Measurements from ENCODE around the gene TPCN1. TPM values are rescaled to one million over a fixed set of nuclear protein-coding genes. Genes with fewer than 3 reads are reported as not detected.

The TPCN1 gene
- polyA plus RNA-seq, 1 of the 3 experiments (the other 2 are of a cell fraction) = 15.7 TPM

DNA sequence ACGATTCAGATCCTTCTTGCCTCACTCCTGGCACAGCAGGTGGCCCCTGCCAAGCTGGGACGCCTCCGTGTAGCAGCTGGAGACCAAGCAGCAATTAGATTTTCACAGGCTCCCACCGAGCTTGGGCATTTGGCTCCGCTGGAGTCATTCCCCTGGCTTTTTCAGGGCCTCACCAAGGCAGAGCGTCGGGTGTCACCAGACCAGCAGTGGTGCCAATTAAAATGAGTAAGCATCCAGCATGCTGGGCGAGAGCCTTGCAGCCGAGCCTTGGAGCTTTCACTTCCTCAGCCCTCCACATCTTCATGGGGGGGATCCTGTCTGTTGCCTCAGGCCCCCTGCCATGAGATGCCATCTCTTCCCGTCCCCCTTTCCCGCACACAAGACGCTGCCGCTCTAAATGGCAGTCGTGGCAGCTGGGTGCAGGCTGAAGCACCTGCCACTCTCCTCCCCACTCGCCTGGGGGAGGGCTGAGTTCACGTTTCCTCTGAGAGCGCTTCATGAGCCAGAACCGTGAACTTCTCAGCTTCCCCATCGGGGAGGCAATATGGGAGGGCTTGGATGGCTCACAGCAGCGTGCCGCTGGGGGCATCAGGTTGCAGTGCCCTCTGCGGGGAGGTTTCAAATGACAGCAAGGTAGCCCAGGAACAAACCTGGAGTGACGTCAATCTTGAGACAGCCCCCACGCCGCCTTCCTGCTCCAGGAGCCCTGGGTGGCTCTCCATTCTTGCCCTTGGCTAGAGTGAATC, 11.7 kb downstream of the TPCN1 start:
- no peaks in the 10 kb centered on the region for H3K9me3 ChIP-seq
- no peaks in the 10 kb centered on the region for H3K27me3 ChIP-seq (ENCODE audit: insufficient read depth)
- H3K4me1 ChIP-seq (ENCODE audit: control insufficient read depth in 1 of 2, insufficient read depth in 2 of 2, low read depth in 1 of 2, low read length in 1 of 2) = peaks cover 2 to 5% of the 10 kb centered on the region in 2 experiments; a peak in 2 of 4 replicates
- H2AFZ ChIP-seq (ENCODE audit: low read depth) = no peak overlapping the region
- H3K79me2 ChIP-seq (ENCODE audit: insufficient read depth) = no peaks in the 10 kb centered on the region
- H3K36me3 ChIP-seq (replicated peaks in 1 of 2; ENCODE audit: control insufficient read depth in 1 of 2, insufficient read depth in 2 of 2, low read length in 1 of 2) = peaks cover 4 to 6% of the 10 kb centered on the region in 2 experiments
- H3K4me2 ChIP-seq = no peak overlapping the region
- no peaks in the 10 kb centered on the region for H3K9me2 ChIP-seq
- ChIA-PET POLR2A (no interaction called here), CTCF (interaction anchor here (1.0 kb wide), 1 partner anchor 12 kb away, joined by 3 read pairs; the partner anchor contains the start of gene TPCN1)
- DNase-seq = no peak
- H3K9ac ChIP-seq = no peak overlapping the region
- H4K20me1 ChIP-seq (ENCODE audit: insufficient read depth) = no peaks in the 10 kb centered on the region
- WGBS (ENCODE audit: low lambda C conversion rate) = 93% methylated on average over 17 of the region's 25 CpGs
- no peaks in the 10 kb centered on the region for H3F3A ChIP-seq (replicated peaks; ENCODE audit: insufficient read depth)
- TF ChIP-seq, protein P1, sequence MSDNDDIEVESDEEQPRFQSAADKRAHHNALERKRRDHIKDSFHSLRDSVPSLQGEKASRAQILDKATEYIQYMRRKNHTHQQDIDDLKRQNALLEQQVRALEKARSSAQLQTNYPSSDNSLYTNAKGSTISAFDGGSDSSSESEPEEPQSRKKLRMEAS (IDR thresholded peaks at IDR 0.05; ENCODE audit: low read depth) = no peak
- TF ChIP-seq RAD21 (IDR thresholded peaks at IDR 0.05; ENCODE audit: low read length) (no peak), TEAD4 (IDR thresholded peaks at IDR 0.05; ENCODE audit: borderline replicate concordance, insufficient read depth) (no peak), RCOR1 (IDR thresholded peaks at IDR 0.05; ENCODE audit: low read length) (no peak), NRF1 (IDR thresholded peaks at IDR 0.05; ENCODE audit: low read depth, low read length) (no peak), FOSL2 (IDR thresholded peaks at IDR 0.05; ENCODE audit: borderline replicate concordance, low read depth) (no peak), SMC3 (IDR thresholded peaks at IDR 0.05; ENCODE audit: low read depth, low read length) (no peak)
- TF ChIP-seq, protein P2, sequence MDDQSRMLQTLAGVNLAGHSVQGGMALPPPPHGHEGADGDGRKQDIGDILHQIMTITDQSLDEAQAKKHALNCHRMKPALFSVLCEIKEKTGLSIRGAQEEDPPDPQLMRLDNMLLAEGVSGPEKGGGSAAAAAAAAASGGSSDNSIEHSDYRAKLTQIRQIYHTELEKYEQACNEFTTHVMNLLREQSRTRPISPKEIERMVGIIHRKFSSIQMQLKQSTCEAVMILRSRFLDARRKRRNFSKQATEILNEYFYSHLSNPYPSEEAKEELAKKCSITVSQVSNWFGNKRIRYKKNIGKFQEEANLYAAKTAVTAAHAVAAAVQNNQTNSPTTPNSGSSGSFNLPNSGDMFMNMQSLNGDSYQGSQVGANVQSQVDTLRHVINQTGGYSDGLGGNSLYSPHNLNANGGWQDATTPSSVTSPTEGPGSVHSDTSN (IDR thresholded peaks at IDR 0.05) = no peak
- TF ChIP-seq, protein P3, sequence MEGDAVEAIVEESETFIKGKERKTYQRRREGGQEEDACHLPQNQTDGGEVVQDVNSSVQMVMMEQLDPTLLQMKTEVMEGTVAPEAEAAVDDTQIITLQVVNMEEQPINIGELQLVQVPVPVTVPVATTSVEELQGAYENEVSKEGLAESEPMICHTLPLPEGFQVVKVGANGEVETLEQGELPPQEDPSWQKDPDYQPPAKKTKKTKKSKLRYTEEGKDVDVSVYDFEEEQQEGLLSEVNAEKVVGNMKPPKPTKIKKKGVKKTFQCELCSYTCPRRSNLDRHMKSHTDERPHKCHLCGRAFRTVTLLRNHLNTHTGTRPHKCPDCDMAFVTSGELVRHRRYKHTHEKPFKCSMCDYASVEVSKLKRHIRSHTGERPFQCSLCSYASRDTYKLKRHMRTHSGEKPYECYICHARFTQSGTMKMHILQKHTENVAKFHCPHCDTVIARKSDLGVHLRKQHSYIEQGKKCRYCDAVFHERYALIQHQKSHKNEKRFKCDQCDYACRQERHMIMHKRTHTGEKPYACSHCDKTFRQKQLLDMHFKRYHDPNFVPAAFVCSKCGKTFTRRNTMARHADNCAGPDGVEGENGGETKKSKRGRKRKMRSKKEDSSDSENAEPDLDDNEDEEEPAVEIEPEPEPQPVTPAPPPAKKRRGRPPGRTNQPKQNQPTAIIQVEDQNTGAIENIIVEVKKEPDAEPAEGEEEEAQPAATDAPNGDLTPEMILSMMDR (IDR thresholded peaks at IDR 0.05) = no peak
- H3K27ac ChIP-seq (ENCODE audit: low read depth in 2 of 2, low read length in 1 of 2) = no peak overlapping the region
- no peak overlapping the region for H3K4me3 ChIP-seq (ENCODE audit: low read depth in 2 of 2, low read length in 1 of 2)

DNA sequence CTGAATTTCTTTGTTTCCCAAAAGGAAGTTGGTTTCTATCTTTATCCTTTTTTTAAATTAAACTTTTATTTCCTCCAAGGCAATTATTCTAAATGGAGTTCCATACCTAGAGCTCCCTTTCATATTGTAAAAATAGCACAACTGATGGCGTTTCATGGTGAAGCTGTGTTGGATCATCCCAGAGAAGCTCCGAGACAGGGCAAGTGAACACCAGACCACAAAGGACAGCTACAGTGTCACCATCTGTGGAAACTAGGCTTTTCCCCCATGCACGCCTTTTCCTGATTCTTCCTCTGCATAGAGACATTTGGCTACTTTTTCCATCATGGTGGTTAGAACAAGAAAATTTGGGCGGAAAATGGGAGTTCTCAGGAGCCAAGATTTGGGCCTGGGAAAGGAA, 12.7 kb downstream of the TPCN1 start:
- H4K20me1 ChIP-seq (ENCODE audit: insufficient read depth) = no peaks in the 10 kb centered on the region
- no peaks in the 10 kb centered on the region for H3F3A ChIP-seq (replicated peaks; ENCODE audit: insufficient read depth)
- no peaks in the 10 kb centered on the region for H3K27me3 ChIP-seq (ENCODE audit: insufficient read depth)
- peaks cover 2 to 5% of the 10 kb centered on the region in 2 experiments; a peak in 2 of 4 replicates for H3K4me1 ChIP-seq (ENCODE audit: control insufficient read depth in 1 of 2, insufficient read depth in 2 of 2, low read depth in 1 of 2, low read length in 1 of 2)
- H2AFZ ChIP-seq (ENCODE audit: low read depth) = no peak overlapping the region
- H3K9me3 ChIP-seq = no peaks in the 10 kb centered on the region
- no peak for TF ChIP-seq YY1 (IDR thresholded peaks at IDR 0.05; ENCODE audit: low read depth)
- TF ChIP-seq RFX5 (IDR thresholded peaks at IDR 0.05; ENCODE audit: low read length) = no peak
- no peak for TF ChIP-seq MEF2A (IDR thresholded peaks at IDR 0.05; ENCODE audit: borderline replicate concordance, low read depth)
- no peak for TF ChIP-seq USF1 (IDR thresholded peaks at IDR 0.05; ENCODE audit: borderline replicate concordance, low read depth)
- no peak for TF ChIP-seq SIN3A (IDR thresholded peaks at IDR 0.05; ENCODE audit: borderline replicate concordance, low read depth, low read length)
- TF ChIP-seq FOXJ3 (CRISPR knock-in tag; IDR thresholded peaks at IDR 0.05) = no peak
- no peak for TF ChIP-seq RXRA (IDR thresholded peaks at IDR 0.05; ENCODE audit: borderline replicate concordance, low read depth)
- TF ChIP-seq SMC3 (IDR thresholded peaks at IDR 0.05; ENCODE audit: low read depth, low read length) = no peak
- TF ChIP-seq, protein P1 (IDR thresholded peaks at IDR 0.05; ENCODE audit: low read depth) = no peak
- TF ChIP-seq GATA2 (CRISPR knock-in tag; IDR thresholded peaks at IDR 0.05) = no peak
- peaks cover 2 to 4% of the 10 kb centered on the region in 2 experiments for H3K36me3 ChIP-seq (replicated peaks in 1 of 2; ENCODE audit: control insufficient read depth in 1 of 2, insufficient read depth in 2 of 2, low read length in 1 of 2)
- ChIA-PET POLR2A (no interaction called here), CTCF (no interaction called here)
- H3K4me2 ChIP-seq = no peak overlapping the region
- H3K4me3 ChIP-seq (ENCODE audit: low read depth in 2 of 2, low read length in 1 of 2) = no peak overlapping the region
- no peaks in the 10 kb centered on the region for H3K79me2 ChIP-seq (ENCODE audit: insufficient read depth)
- WGBS (ENCODE audit: low lambda C conversion rate) = 98% methylated on average over 4 of the region's 4 CpGs
- H3K27ac ChIP-seq (ENCODE audit: low read depth in 2 of 2, low read length in 1 of 2) = no peak overlapping the region
- DNase-seq = no peak
- no peaks in the 10 kb centered on the region for H3K9me2 ChIP-seq
- no peak overlapping the region for H3K9ac ChIP-seq
